HUES48 (cell line): Measurements from ENCODE around the gene GEMIN4.
"Not testable (repeated sequence)": the region's sequence is repeated elsewhere in the genome, so short reads cannot be mapped to it uniquely, and the experiment has no call there.

Source experiments
- H3K27ac ChIP-seq: one replicate; pipeline ENCODE4 v1.7.0; 2013; ENCODE audit warnings: low read depth, low read length, inconsistent platforms
- H3K27me3 ChIP-seq: 2 replicates; pipeline ENCODE4 v1.6.1; 2013; ENCODE audit warnings: mild to moderate bottlenecking, low read length; ENCODE audit not compliant: control insufficient read depth, insufficient read depth
- H3K36me3 ChIP-seq: 2 replicates; pipeline ENCODE4 v1.6.1; 2013; ENCODE audit warnings: low read length; ENCODE audit not compliant: control insufficient read depth, insufficient read depth
- H3K4me1 ChIP-seq: 2 replicates; pipeline ENCODE4 v1.6.1; 2013; ENCODE audit warnings: mild to moderate bottlenecking, low read length; ENCODE audit not compliant: control insufficient read depth, insufficient read depth
- H3K4me3 ChIP-seq: 2 replicates; pipeline ENCODE4 v1.5.1; 2013; ENCODE audit warnings: mild to moderate bottlenecking, low read depth, low read length
- H3K9ac ChIP-seq: 2 replicates; pipeline ENCODE4 v1.6.1; 2013; ENCODE audit warnings: mild to moderate bottlenecking, low read depth, low read length, moderate library complexity
- H3K9me3 ChIP-seq: 2 replicates; pipeline ENCODE4 v1.6.1; 2013; ENCODE audit warnings: low read length; ENCODE audit not compliant: control insufficient read depth, insufficient read depth

GEMIN4 gene

GRCh38 chr17:698096-698495 is 54.0 kb downstream of the GEMIN4 start:
- not testable (repeated sequence) for H3K9ac ChIP-seq, H3K4me1 ChIP-seq, H3K27ac ChIP-seq, H3K27me3 ChIP-seq, H3K4me3 ChIP-seq, H3K9me3 ChIP-seq
- H3K36me3 ChIP-seq: peaks cover 40% of the 10 kb centered on the region

- no peaks in the 10 kb centered on the region; the same call in 1 of the 2 replicates for H3K4me1 ChIP-seq
- H3K4me3 ChIP-seq: no peak overlapping the region
- H3K36me3 ChIP-seq: peaks cover 40% of the 10 kb centered on the region
- no peaks in the 10 kb centered on the region for H3K27me3 ChIP-seq
- H3K9ac ChIP-seq: no peak overlapping the region
- H3K9me3 ChIP-seq: no peaks in the 10 kb centered on the region
- H3K27ac ChIP-seq: no peak overlapping the region
These were observed 54.4 kb downstream of the GEMIN4 start for GRCh38 chr17:697682-698081.

- H3K27me3 ChIP-seq: no peaks in the 10 kb centered on the region
- H3K4me3 ChIP-seq: no peak overlapping the region
- peaks cover 47% of the 10 kb centered on the region for H3K36me3 ChIP-seq
- H3K4me1 ChIP-seq: no peaks in the 10 kb centered on the region; the same call in 1 of the 2 replicates
- no peaks in the 10 kb centered on the region for H3K9me3 ChIP-seq
- no peak overlapping the region for H3K9ac ChIP-seq
- H3K27ac ChIP-seq: no peak overlapping the region
These were observed 55.7 kb downstream of the GEMIN4 start for GRCh38 chr17:696369-696768.
